ENCODE data around the gene GIPC2. TPM values are rescaled to one million over a fixed set of nuclear protein-coding genes. Genes with fewer than 3 reads are reported as not detected.

Gene GIPC2
- total RNA-seq, 6 donors from 2014 or later: 0.33 to 4.1 (median 1.8) TPM

DNA sequence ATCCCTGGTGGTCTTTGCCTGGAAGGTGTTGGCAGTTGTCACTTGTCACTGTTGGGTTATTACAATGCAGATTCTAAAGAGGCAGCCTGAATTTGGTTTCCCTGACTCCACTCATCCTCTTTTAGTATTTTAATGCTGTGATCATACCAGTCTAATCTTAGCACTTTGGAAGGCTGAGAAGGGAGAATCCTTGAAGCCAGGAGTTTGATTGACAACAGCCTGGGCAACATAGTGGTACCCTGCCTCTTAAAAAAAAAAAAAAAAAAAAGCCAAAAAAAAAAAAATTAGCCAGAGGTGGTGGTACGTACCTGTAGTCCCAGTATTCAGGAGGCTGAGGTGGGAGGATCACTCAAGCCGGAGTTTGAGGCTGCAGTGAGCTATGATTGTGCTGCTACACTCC, 7.7 kb downstream of the GIPC2 start:
- Histone ChIP-seq H3K27ac (peak overlapping the region in 1 of 4 donors; percentile 32), H3K9me3 (no peaks in the 10 kb centered on the region), H3K4me1 (peaks cover 0 to 7% (median 2%) of the 10 kb centered on the region in 4 donors), H3K27me3 (no peaks in the 10 kb centered on the region), H3K4me3 (no peak overlapping the region), H3K36me3 (no peaks in the 10 kb centered on the region)
- no peak for ATAC-seq (ENCODE audit: low FRiP score in 2 of 2)
- DNase-seq: no peak
- TF ChIP-seq POLR2A (IDR thresholded peaks at IDR 0.05): no peak
- TF ChIP-seq EP300 (IDR thresholded peaks at IDR 0.05): no peak
- no peak for TF ChIP-seq POLR2AphosphoS5 (IDR thresholded peaks at IDR 0.05)
- TF ChIP-seq, protein P1, sequence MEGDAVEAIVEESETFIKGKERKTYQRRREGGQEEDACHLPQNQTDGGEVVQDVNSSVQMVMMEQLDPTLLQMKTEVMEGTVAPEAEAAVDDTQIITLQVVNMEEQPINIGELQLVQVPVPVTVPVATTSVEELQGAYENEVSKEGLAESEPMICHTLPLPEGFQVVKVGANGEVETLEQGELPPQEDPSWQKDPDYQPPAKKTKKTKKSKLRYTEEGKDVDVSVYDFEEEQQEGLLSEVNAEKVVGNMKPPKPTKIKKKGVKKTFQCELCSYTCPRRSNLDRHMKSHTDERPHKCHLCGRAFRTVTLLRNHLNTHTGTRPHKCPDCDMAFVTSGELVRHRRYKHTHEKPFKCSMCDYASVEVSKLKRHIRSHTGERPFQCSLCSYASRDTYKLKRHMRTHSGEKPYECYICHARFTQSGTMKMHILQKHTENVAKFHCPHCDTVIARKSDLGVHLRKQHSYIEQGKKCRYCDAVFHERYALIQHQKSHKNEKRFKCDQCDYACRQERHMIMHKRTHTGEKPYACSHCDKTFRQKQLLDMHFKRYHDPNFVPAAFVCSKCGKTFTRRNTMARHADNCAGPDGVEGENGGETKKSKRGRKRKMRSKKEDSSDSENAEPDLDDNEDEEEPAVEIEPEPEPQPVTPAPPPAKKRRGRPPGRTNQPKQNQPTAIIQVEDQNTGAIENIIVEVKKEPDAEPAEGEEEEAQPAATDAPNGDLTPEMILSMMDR (IDR thresholded peaks at IDR 0.05): no peak
- WGBS, 2 donors: 93 to 100% methylated on average over 2 of the region's 2 CpGs

DNA sequence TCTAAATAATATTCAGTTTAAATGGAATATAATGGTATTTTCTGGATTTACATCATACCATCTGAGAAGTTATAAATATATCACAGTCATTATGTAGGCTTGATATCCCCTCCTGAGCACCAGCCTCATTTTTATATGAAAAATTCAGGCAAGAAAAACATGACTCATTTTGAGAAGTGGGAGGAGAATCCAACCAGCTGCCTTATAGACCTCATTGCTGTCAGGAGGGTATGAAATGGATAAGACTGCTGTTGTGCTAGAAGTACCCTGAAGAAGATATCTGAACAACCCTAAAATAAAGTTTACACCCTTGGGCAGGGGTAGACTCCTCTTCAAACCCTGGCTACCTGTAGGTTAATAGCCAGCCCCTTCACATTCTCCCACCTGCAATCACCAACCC, 8.8 kb downstream of the GIPC2 start:
- no peak overlapping the region for H3K4me3 ChIP-seq

DNA sequence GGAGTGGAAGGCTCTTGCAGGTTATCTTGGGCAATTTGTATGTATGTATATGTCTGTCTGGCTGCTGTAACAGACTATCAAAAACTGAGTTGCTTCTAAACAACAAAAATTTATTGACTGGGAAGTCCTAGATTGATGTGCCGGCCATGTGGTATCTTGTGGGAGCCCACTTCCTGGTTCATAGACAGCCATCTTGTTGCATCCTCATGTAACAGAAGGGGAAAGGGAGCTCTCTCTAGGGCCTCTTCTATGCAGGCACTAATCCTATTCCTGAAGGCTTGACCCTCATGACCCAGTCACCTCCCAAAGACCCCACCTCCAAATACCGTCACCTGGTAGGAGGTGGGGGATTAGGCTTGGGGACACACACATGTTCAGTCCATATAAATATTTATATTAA, 9.2 kb downstream of the GIPC2 start:
- WGBS, 2 donors: 48 to 50% methylated on average over 2 of the region's 2 CpGs
- no peak for ATAC-seq (ENCODE audit: low FRiP score in 2 of 2)
- no peak for TF ChIP-seq POLR2A (IDR thresholded peaks at IDR 0.05)
- no peak for TF ChIP-seq POLR2AphosphoS5 (IDR thresholded peaks at IDR 0.05)
- no peak for TF ChIP-seq EP300 (IDR thresholded peaks at IDR 0.05)
- TF ChIP-seq, protein P1 (IDR thresholded peaks at IDR 0.05): no peak

More for the DNA sequence above, 8.8 kb downstream of the GIPC2 start:
- TF ChIP-seq EP300 (IDR thresholded peaks at IDR 0.05) (no peak), POLR2AphosphoS5 (IDR thresholded peaks at IDR 0.05) (no peak), POLR2A (IDR thresholded peaks at IDR 0.05) (no peak)
- TF ChIP-seq, protein P1 (IDR thresholded peaks at IDR 0.05): no peak
- Histone ChIP-seq H3K27me3 (no peaks in the 10 kb centered on the region), H3K36me3 (no peaks in the 10 kb centered on the region), H3K9me3 (no peaks in the 10 kb centered on the region), H3K4me1 (peaks cover 0 to 7% (median 2%) of the 10 kb centered on the region in 4 donors), H3K27ac (no peak overlapping the region)
- DNase-seq: no peak
- no peak for ATAC-seq (ENCODE audit: low FRiP score in 2 of 2)

DNA sequence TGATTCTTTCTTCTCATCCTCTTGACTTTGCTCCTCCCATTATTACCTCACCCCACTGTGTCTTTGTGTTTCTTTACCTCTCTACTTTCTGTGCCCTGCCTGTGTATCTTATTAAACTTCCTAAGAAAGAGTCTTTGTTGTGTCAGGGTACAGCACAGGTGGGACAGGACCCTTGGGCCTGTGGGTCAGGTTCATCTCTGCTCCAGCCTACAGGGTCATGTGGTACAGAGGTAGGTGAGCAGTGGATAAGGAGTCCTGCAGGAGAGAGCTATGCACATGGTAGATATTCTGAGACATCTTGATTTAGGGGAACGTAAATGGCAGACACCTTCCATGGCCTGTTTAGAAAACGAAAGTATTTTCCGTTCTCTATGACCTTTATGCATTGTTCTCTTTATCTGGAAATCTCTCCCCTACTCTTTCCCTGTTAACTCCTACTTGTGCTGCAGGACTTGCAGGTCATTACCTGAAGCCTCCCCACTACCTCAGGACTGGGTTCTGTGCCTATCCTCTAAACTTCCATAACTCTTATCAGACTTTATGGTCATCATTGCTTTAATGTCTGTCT, 9.9 kb downstream of the GIPC2 start:
- Histone ChIP-seq H3K27me3 (no peaks in the 10 kb centered on the region), H3K36me3 (no peaks in the 10 kb centered on the region), H3K4me1 (peaks cover 0 to 7% (median 2%) of the 10 kb centered on the region in 4 donors), H3K27ac (no peak overlapping the region), H3K9me3 (no peaks in the 10 kb centered on the region), H3K4me3 (no peak overlapping the region)
- TF ChIP-seq, protein P1 (IDR thresholded peaks at IDR 0.05): no peak
- TF ChIP-seq POLR2AphosphoS5 (IDR thresholded peaks at IDR 0.05) (no peak), EP300 (IDR thresholded peaks at IDR 0.05) (no peak), POLR2A (IDR thresholded peaks at IDR 0.05) (no peak)
- peak in 1 of 2 donors; percentile 54 for ATAC-seq (ENCODE audit: low FRiP score in 2 of 2)
- WGBS, 2 donors: 66 to 75% methylated on average over 3 of the region's 3 CpGs
- DNase-seq: no peak

More for the DNA sequence above, 9.2 kb downstream of the GIPC2 start:
- no peak for DNase-seq
- no peaks in the 10 kb centered on the region for H3K27me3 ChIP-seq
- H3K36me3 ChIP-seq: no peaks in the 10 kb centered on the region
- no peak overlapping the region for H3K4me3 ChIP-seq
- no peak overlapping the region for H3K27ac ChIP-seq
- peaks cover 0 to 7% (median 2%) of the 10 kb centered on the region in 4 donors for H3K4me1 ChIP-seq
- H3K9me3 ChIP-seq: no peaks in the 10 kb centered on the region

DNA sequence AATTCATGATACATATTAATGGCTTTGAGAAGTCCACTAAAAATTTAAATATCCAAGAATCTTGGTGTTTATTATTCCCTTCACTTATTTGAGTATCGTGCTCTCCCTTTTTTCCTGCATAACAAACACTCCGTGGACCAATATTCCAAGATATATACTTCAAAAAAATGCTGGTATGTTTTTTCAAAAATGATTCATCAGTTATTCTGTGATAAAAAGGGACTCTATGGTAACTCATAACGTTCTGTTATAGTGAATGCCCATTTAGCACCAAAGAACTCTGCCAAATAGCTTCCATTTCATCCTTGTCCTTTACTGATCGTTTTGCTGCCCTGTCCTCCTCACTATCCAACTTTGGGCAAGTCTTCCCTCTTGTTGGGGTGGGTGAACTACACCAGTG, 12.9 kb downstream of the GIPC2 start:
- ATAC-seq (ENCODE audit: low FRiP score in 2 of 2): no peak

More for the DNA sequence above, 12.9 kb downstream of the GIPC2 start:
- 85 to 86% methylated on average over 4 of the region's 4 CpGs for WGBS, 2 donors
- no peaks in the 10 kb centered on the region for H3K4me1 ChIP-seq
- H3K27ac ChIP-seq: no peak overlapping the region
- DNase-seq: no peak
- H3K36me3 ChIP-seq: no peaks in the 10 kb centered on the region
- TF ChIP-seq EP300 (IDR thresholded peaks at IDR 0.05): no peak
- TF ChIP-seq, protein P1 (IDR thresholded peaks at IDR 0.05): no peak
- no peak for TF ChIP-seq POLR2A (IDR thresholded peaks at IDR 0.05)
- no peak for TF ChIP-seq POLR2AphosphoS5 (IDR thresholded peaks at IDR 0.05)
- H3K4me3 ChIP-seq: no peak overlapping the region
- H3K27me3 ChIP-seq: no peaks in the 10 kb centered on the region
- H3K9me3 ChIP-seq: no peaks in the 10 kb centered on the region
